Measurements from ENCODE around the gene ANKFN1.

- TF ChIP-seq, protein P1, sequence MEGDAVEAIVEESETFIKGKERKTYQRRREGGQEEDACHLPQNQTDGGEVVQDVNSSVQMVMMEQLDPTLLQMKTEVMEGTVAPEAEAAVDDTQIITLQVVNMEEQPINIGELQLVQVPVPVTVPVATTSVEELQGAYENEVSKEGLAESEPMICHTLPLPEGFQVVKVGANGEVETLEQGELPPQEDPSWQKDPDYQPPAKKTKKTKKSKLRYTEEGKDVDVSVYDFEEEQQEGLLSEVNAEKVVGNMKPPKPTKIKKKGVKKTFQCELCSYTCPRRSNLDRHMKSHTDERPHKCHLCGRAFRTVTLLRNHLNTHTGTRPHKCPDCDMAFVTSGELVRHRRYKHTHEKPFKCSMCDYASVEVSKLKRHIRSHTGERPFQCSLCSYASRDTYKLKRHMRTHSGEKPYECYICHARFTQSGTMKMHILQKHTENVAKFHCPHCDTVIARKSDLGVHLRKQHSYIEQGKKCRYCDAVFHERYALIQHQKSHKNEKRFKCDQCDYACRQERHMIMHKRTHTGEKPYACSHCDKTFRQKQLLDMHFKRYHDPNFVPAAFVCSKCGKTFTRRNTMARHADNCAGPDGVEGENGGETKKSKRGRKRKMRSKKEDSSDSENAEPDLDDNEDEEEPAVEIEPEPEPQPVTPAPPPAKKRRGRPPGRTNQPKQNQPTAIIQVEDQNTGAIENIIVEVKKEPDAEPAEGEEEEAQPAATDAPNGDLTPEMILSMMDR (IDR thresholded peaks at IDR 0.05): no peak
- TF ChIP-seq POLR2A (IDR thresholded peaks at IDR 0.05): no peak
Observed at GRCh38 chr17:56426901-56427300, 273.6 kb downstream of the ANKFN1 start.
